Mucosa of descending colon (tissue), 3 donors: ENCODE results near the gene FDXR. TPM values are rescaled to one million over a fixed set of nuclear protein-coding genes. Genes with fewer than 3 reads are reported as not detected.
A peak's percentile ranks its signal among the peaks of the same experiment; 100 is the strongest.

ENCODE experiments used
- ATAC-seq: fragments of 200-7000 bp; cut with Tn5 transposase; one replicate; pipeline ENCODE4 v1.9.1; 2020; ENCODE audit warnings: mild to moderate bottlenecking, moderate library complexity
- DNase-seq, 3 donors: peaks; one replicate each; pipeline ENCODE4 v3.0.0-alpha.2; 2020
- H3K36me3 ChIP-seq: fragments of 200-600 bp; one replicate; pipeline ENCODE4 v1.8.0; 2021; ENCODE audit warnings: low read depth, mild to moderate bottlenecking
- H3K4me1 ChIP-seq: fragments of 200-600 bp; one replicate; pipeline ENCODE4 v1.8.0; 2021; ENCODE audit warnings: low read depth, mild to moderate bottlenecking
- H3K4me3 ChIP-seq: fragments of 200-600 bp; one replicate; pipeline ENCODE4 v1.8.0; 2021; ENCODE audit warnings: mild to moderate bottlenecking
- H3K9me3 ChIP-seq: fragments of 200-600 bp; one replicate; pipeline ENCODE4 v1.8.0; 2021; ENCODE audit warnings: mild to moderate bottlenecking
- CTCF ChIP-seq: fragments of 200-600 bp; IDR thresholded peaks from one replicate; pipeline ENCODE4 v1.8.0; 2022; ENCODE audit warnings: antibody characterized with exemption, mild to moderate bottlenecking
- intact Hi-C, 2 donors: fragments of 100-400 bp; cut with DNase I in 1 of 2; cut with micrococcal nuclease in 1 of 2; formaldehyde crosslinking; loops; one replicate each; pipeline versions ENCODE4 v1.11.0 to v1.11.1; 2022; cut with DNase I, micrococcal nuclease
- total RNA-seq, 3 donors: library from RNA; stranded (reverse); fragmentation: NEBNext Ultra II Directional in 2 of 3; extraction: Animal tissue kit (Norgen Biotek cat#: 25700) in 2 of 3; gene quantifications; one replicate each; pipeline versions ENCODE4 v1.2.1 to v1.2.4, GENCODE V29; 2021 to 2023
- donor health status: DM: no; HTN: no; CAD: no; lungs with moderate emphysema.
- donor health status: DM: no; HTN: no; CAD: no.
- donor health status: DM: no; HTN: yes; CAD: no.

The FDXR gene
- total RNA-seq, 3 donors from 2014 or later = 10.6 to 14.8 (median 12.0) TPM

- H3K4me3 ChIP-seq = no peak overlapping the region
Observed at GRCh38 chr17:74842599-74843351, 30.0 kb downstream of the FDXR start.

GRCh38 chr17:74842146-74842598 is 30.6 kb downstream of the FDXR start:
- ATAC-seq (no peak), DNase-seq (no peak)
- H3K4me1 ChIP-seq = no peaks in the 10 kb centered on the region
- TF ChIP-seq CTCF = no peak
- no peaks in the 10 kb centered on the region for H3K36me3 ChIP-seq
- no peak overlapping the region for H3K4me3 ChIP-seq
- intact Hi-C loops = no loop called here
- no peaks in the 10 kb centered on the region for H3K9me3 ChIP-seq

More at GRCh38 chr17:74842599-74843351, 30.0 kb downstream of the FDXR start:
- DNase-seq = peak; percentile 71 to 80 (median 74)
- no peaks in the 10 kb centered on the region for H3K9me3 ChIP-seq
- peak; percentile 90 for ATAC-seq
- no peaks in the 10 kb centered on the region for H3K4me1 ChIP-seq
- no peaks in the 10 kb centered on the region for H3K36me3 ChIP-seq
- peak; percentile 61 for TF ChIP-seq CTCF
- intact Hi-C loops = no loop called here

- Histone ChIP-seq H3K4me3 (no peak overlapping the region), H3K36me3 (no peaks in the 10 kb centered on the region), H3K4me1 (no peaks in the 10 kb centered on the region), H3K9me3 (no peaks in the 10 kb centered on the region)
- intact Hi-C loops = no loop called here
- DNase-seq (peak in 1 of 3 donors; percentile 40), ATAC-seq (no peak)
- no peak for TF ChIP-seq CTCF
Observed at GRCh38 chr17:74840989-74841666, 31.7 kb downstream of the FDXR start.

GRCh38 chr17:74839990-74840852 is 32.6 kb downstream of the FDXR start:
- intact Hi-C loops = no loop called here
- H3K4me1 ChIP-seq = no peaks in the 10 kb centered on the region
- H3K4me3 ChIP-seq = no peak overlapping the region
- no peak for ATAC-seq
- no peak for TF ChIP-seq CTCF
- H3K9me3 ChIP-seq = no peaks in the 10 kb centered on the region
- no peak for DNase-seq
- H3K36me3 ChIP-seq = no peaks in the 10 kb centered on the region

- TF ChIP-seq CTCF = no peak
- no peaks in the 10 kb centered on the region for H3K4me1 ChIP-seq
- no peak for DNase-seq
- H3K4me3 ChIP-seq = no peak overlapping the region
- H3K9me3 ChIP-seq = no peaks in the 10 kb centered on the region
- intact Hi-C loops = no loop called here
- no peaks in the 10 kb centered on the region for H3K36me3 ChIP-seq
- no peak for ATAC-seq
Observed at GRCh38 chr17:74838274-74838673, 34.5 kb downstream of the FDXR start.
